ENCODE data around the gene FRK.

Gene FRK

GRCh38 chr6:116034327-116034726, 26.4 kb downstream of the FRK start:
- FAIRE-seq = no peak
- no peak for TF ChIP-seq CTCF (IDR thresholded peaks at IDR 0.05; ENCODE audit: insufficient read depth, missing control alignments)
- DNase-seq (ENCODE audit: insufficient read length, low spot score) = no peak

GRCh38 chr6:116033687-116034303, 26.9 kb downstream of the FRK start:
- FAIRE-seq (no peak), DNase-seq (ENCODE audit: insufficient read length, low spot score) (no peak)
- TF ChIP-seq CTCF (IDR thresholded peaks at IDR 0.05; ENCODE audit: insufficient read depth, missing control alignments) = no peak

GRCh38 chr6:116030770-116031169, 29.9 kb downstream of the FRK start:
- DNase-seq (ENCODE audit: insufficient read length, low spot score) (no peak), FAIRE-seq (no peak)
- no peak for TF ChIP-seq CTCF (IDR thresholded peaks at IDR 0.05; ENCODE audit: insufficient read depth, missing control alignments)

- DNase-seq (ENCODE audit: insufficient read length, low spot score) (no peak), FAIRE-seq (no peak)
These were observed 31.2 kb downstream of the FRK start for GRCh38 chr6:116029535-116029934.

GRCh38 chr6:116028233-116028632, 32.5 kb downstream of the FRK start:
- no peak for FAIRE-seq
- no peak for TF ChIP-seq CTCF (IDR thresholded peaks at IDR 0.05; ENCODE audit: insufficient read depth, missing control alignments)
- DNase-seq (ENCODE audit: insufficient read length, low spot score) = no peak

More at GRCh38 chr6:116029535-116029934, 31.2 kb downstream of the FRK start:
- TF ChIP-seq CTCF (IDR thresholded peaks at IDR 0.05; ENCODE audit: insufficient read depth, missing control alignments) = no peak

GRCh38 chr6:116027801-116028200, 32.9 kb downstream of the FRK start:
- TF ChIP-seq CTCF (IDR thresholded peaks at IDR 0.05; ENCODE audit: insufficient read depth, missing control alignments) = no peak
- no peak for FAIRE-seq
- DNase-seq (ENCODE audit: insufficient read length, low spot score) = no peak

- no peak for FAIRE-seq
These were observed 35.3 kb downstream of the FRK start for GRCh38 chr6:116025405-116025804.

More at GRCh38 chr6:116025405-116025804, 35.3 kb downstream of the FRK start:
- DNase-seq (ENCODE audit: insufficient read length, low spot score) = no peak
- TF ChIP-seq CTCF (IDR thresholded peaks at IDR 0.05; ENCODE audit: insufficient read depth, missing control alignments) = no peak
